ENCODE results near the gene TMEM167B.
"Not testable (repeated sequence)": the region's sequence is repeated elsewhere in the genome, so short reads cannot be mapped to it uniquely, and the experiment has no call there.

TMEM167B gene

GRCh38 chr1:109090196-109091077 lies at the start of gene TMEM167B:
Gene TMEM167B (plus strand): TSS chr1:109090764. CDS start chr1:109090873, 109 bp downstream.
- peak; percentile 26 to 95 (median 90) for DNase-seq

- DNase-seq, result peak in 10 of 14 donors; percentile 20 to 69 (median 38)
Measured at GRCh38 chr1:109040989-109041620, 49.5 kb upstream of the TMEM167B start.

GRCh38 chr1:109041621-109042468 lies 48.7 kb upstream of the TMEM167B start, which contains the start of gene WDR47:
Gene WDR47 (minus strand): TSS chr1:109042102. CDS start chr1:109023512, 18,590 bp downstream.
- peak; percentile 58 to 96 (median 84) for DNase-seq

- DNase-seq, result no peak
Measured at GRCh38 chr1:109045595-109045994, 45.0 kb upstream of the TMEM167B start.

GRCh38 chr1:109046671-109047070 lies 43.9 kb upstream of the TMEM167B start:
- no peak for DNase-seq

- DNase-seq, result no peak
Measured at GRCh38 chr1:109047339-109047738, 43.2 kb upstream of the TMEM167B start.

- no peak for DNase-seq
Measured at GRCh38 chr1:109048335-109048734, 42.2 kb upstream of the TMEM167B start.

- DNase-seq, result no peak
Measured at GRCh38 chr1:109050228-109050995, 40.2 kb upstream of the TMEM167B start.

- DNase-seq, result not testable (repeated sequence)
Measured at GRCh38 chr1:109052145-109052544, 38.4 kb upstream of the TMEM167B start.

- no peak for DNase-seq
Measured at GRCh38 chr1:109056064-109056463, 34.5 kb upstream of the TMEM167B start.

- DNase-seq, result no peak
Measured at GRCh38 chr1:109059026-109059425, 31.5 kb upstream of the TMEM167B start.

GRCh38 chr1:109060707-109061106 lies 29.9 kb upstream of the TMEM167B start:
- DNase-seq, result no peak

- no peak for DNase-seq
Measured at GRCh38 chr1:109061183-109061582, 29.4 kb upstream of the TMEM167B start.

GRCh38 chr1:109065137-109065536 lies 25.4 kb upstream of the TMEM167B start:
- DNase-seq, result no peak

GRCh38 chr1:109067883-109068282 lies 22.7 kb upstream of the TMEM167B start:
- DNase-seq, result no peak

GRCh38 chr1:109069294-109069693 lies 21.3 kb upstream of the TMEM167B start:
- no peak for DNase-seq

- DNase-seq, result peak; percentile 79 to 95 (median 92)
Measured at GRCh38 chr1:109075531-109076490, 14.8 kb upstream of the TMEM167B start, which contains the start of gene TAF13. Gene TAF13 (minus strand): TSS chr1:109076003. CDS start chr1:109075947, 56 bp downstream.

- DNase-seq, result no peak
Measured at GRCh38 chr1:109078317-109078716, 12.2 kb upstream of the TMEM167B start.

GRCh38 chr1:109079240-109079622 lies 11.3 kb upstream of the TMEM167B start:
- DNase-seq, result no peak

- no peak for DNase-seq
Measured at GRCh38 chr1:109080441-109081082, 10.0 kb upstream of the TMEM167B start.

All from C1 segment of cervical spinal cord (tissue), 14 donors.